H1 (cell line): ENCODE results near the gene FNDC1. TPM values are rescaled to one million over a fixed set of nuclear protein-coding genes. Genes with fewer than 3 reads are reported as not detected.

ENCODE experiments used
- CTCF ChIA-PET: fragments of 300-600 bp; sonication (Branson Sonifier 250); formaldehyde crosslinking; loops from one replicate; lab custom pipeline; 2021; ENCODE audit not compliant: partially characterized antibody; lab: Charles Lee
- POLR2A ChIA-PET: fragments of 300-600 bp; sonication (Branson Sonifier 250); formaldehyde crosslinking; loops from one replicate; lab custom pipeline; 2021; ENCODE audit warnings: inconsistent platforms; ENCODE audit not compliant: partially characterized antibody; lab: Charles Lee
- DNase-seq, 2 experiments: peaks; one replicate each; pipeline versions ENCODE4 v3.0.0 to v3.0.0-alpha.2; 2010 to 2022; ENCODE audit warnings: low spot score in 2 of 2, low read depth in 1 of 2, mixed read lengths in 1 of 2
- FAIRE-seq: peaks from 2 replicates; lab custom pipeline; 2011; peaks lifted over from hg19 to GRCh38; lab: Jason Lieb, UNC
- H2AFZ ChIP-seq: 2 replicates; pipeline ENCODE4 v1.8.1; 2012; ENCODE audit warnings: low read length, inconsistent platforms
- H2AK5ac ChIP-seq: 2 replicates; pipeline ENCODE4 v1.6.1; 2013; ENCODE audit warnings: low read depth, low read length
- H2BK120ac ChIP-seq: replicated peaks from 2 replicates; pipeline ENCODE3; 2013; ENCODE audit warnings: low read depth, low read length, inconsistent platforms
- H2BK12ac ChIP-seq: 2 replicates; pipeline ENCODE4 v1.6.1; 2013; ENCODE audit warnings: low read depth, low read length
- H2BK15ac ChIP-seq: 2 replicates; pipeline ENCODE4 v1.6.1; 2013; ENCODE audit warnings: low read length
- H2BK20ac ChIP-seq: 2 replicates; pipeline ENCODE4 v1.6.1; 2013; ENCODE audit warnings: low read length
- H2BK5ac ChIP-seq: 2 replicates; pipeline ENCODE4 v1.6.1; 2013; ENCODE audit warnings: low read depth, low read length
- H3K14ac ChIP-seq: 2 replicates; pipeline ENCODE4 v1.6.1; 2013; ENCODE audit warnings: inconsistent platforms; ENCODE audit not compliant: insufficient read length
- H3K18ac ChIP-seq: 2 replicates; pipeline ENCODE4 v1.6.1; 2013; ENCODE audit warnings: low read length; ENCODE audit errors: extremely low read depth
- H3K23ac ChIP-seq: 2 replicates; pipeline ENCODE4 v1.6.1; 2013; ENCODE audit warnings: inconsistent platforms; ENCODE audit not compliant: insufficient read length
- H3K23me2 ChIP-seq: 2 replicates; pipeline ENCODE4 v1.6.1; 2013; ENCODE audit warnings: low read depth, low read length
- H3K27ac ChIP-seq: 2 replicates; pipeline ENCODE4 v1.6.1; 2011; ENCODE audit warnings: low read depth, low read length, inconsistent platforms
- H3K27me3 ChIP-seq, 4 experiments: replicated peaks in 1 of 4; 1 replicate in 1 of 4; 2 replicates in 3 of 4; pipeline versions ENCODE4 v1.6.1 to v1.8.1; 2011 to 2013; ENCODE audit warnings: low read length in 3 of 4, mild to moderate bottlenecking in 3 of 4, inconsistent platforms in 2 of 4, mixed read lengths in 2 of 4, moderate library complexity in 1 of 4; ENCODE audit not compliant: control insufficient read depth in 3 of 4, insufficient read depth in 3 of 4; ENCODE audit errors: extremely low read depth in 1 of 4
- H3K36me3 ChIP-seq, 4 experiments: 2 replicates each; pipeline versions ENCODE4 v1.6.1 to v1.8.1; 2011 to 2013; ENCODE audit warnings: mild to moderate bottlenecking in 4 of 4, low read length in 3 of 4, moderate library complexity in 2 of 4, control low read depth in 1 of 4, inconsistent platforms in 1 of 4; ENCODE audit not compliant: insufficient read depth in 4 of 4, control insufficient read depth in 2 of 4
- H3K4ac ChIP-seq: replicated peaks from 2 replicates; pipeline ENCODE3; 2013; ENCODE audit warnings: low read length, low read depth, mixed read lengths, inconsistent platforms; ENCODE audit not compliant: insufficient read length
- H3K4me1 ChIP-seq, 4 experiments: replicated peaks in 1 of 4; 1 replicate in 1 of 4; 2 replicates in 3 of 4; pipeline versions ENCODE4 v1.6.1 to v1.8.1; 2011 to 2013; ENCODE audit warnings: low read length in 3 of 4, inconsistent platforms in 2 of 4, mixed read lengths in 1 of 4; ENCODE audit not compliant: insufficient read depth in 4 of 4, control insufficient read depth in 3 of 4
- H3K4me2 ChIP-seq, 2 experiments: 2 replicates each; pipeline versions ENCODE4 v1.6.1 to v1.8.1; 2011 to 2013; ENCODE audit warnings: low read depth in 2 of 2, low read length in 2 of 2, control low read depth in 1 of 2, inconsistent platforms in 1 of 2, mild to moderate bottlenecking in 1 of 2; ENCODE audit not compliant: insufficient read depth in 1 of 2
- H3K4me3 ChIP-seq, 4 experiments: fragments of 200-600, 300-600 bp in 1 of 4; sonication (generic), shearing (Covaris generic), sonication (Bioruptor Twin) in 1 of 4; 2 replicates each; pipeline versions ENCODE4 v1.5.1 to v1.8.1; 2011 to 2016; ENCODE audit warnings: low read length in 4 of 4, low read depth in 3 of 4, control low read depth in 2 of 4, inconsistent platforms in 2 of 4, mild to moderate bottlenecking in 2 of 4, mixed read lengths in 1 of 4, moderate library complexity in 1 of 4; ENCODE audit not compliant: insufficient read depth in 2 of 4; ENCODE audit errors: extremely low read depth in 1 of 4
- H3K56ac ChIP-seq: replicated peaks from 2 replicates; pipeline ENCODE3; 2013; ENCODE audit warnings: low read depth, mild to moderate bottlenecking, mixed read lengths, low read length, inconsistent platforms; ENCODE audit not compliant: insufficient read length
- H3K79me1 ChIP-seq: 2 replicates; pipeline ENCODE4 v1.6.1; 2013; ENCODE audit warnings: low read depth, low read length, control low read depth
- H3K79me2 ChIP-seq, 2 experiments: 2 replicates each; pipeline versions ENCODE4 v1.6.1 to v1.8.1; 2012 to 2013; ENCODE audit warnings: low read length in 2 of 2, mild to moderate bottlenecking in 2 of 2, inconsistent platforms in 1 of 2; ENCODE audit not compliant: insufficient read depth in 2 of 2, control insufficient read depth in 1 of 2
- H3K9ac ChIP-seq, 4 experiments: replicated peaks in 1 of 4; 1 replicate in 1 of 4; 2 replicates in 3 of 4; pipeline versions ENCODE4 v1.6.1 to v1.8.1; 2011 to 2013; ENCODE audit warnings: low read depth in 3 of 4, low read length in 3 of 4, control low read depth in 2 of 4, mild to moderate bottlenecking in 2 of 4, moderate library complexity in 2 of 4, inconsistent platforms in 1 of 4; ENCODE audit errors: extremely low read depth in 1 of 4
- H3K9me3 ChIP-seq, 2 experiments: 2 replicates each; pipeline versions ENCODE4 v1.6.1 to v1.8.1; 2012 to 2013; ENCODE audit warnings: mild to moderate bottlenecking in 2 of 2, moderate library complexity in 2 of 2, control low read depth in 1 of 2, inconsistent platforms in 1 of 2, low read depth in 1 of 2, low read length in 1 of 2, mixed read lengths in 1 of 2; ENCODE audit not compliant: insufficient read depth in 2 of 2
- H4K20me1 ChIP-seq, 2 experiments: replicated peaks in 1 of 2; 2 replicates each; pipeline versions ENCODE3 to v1.8.1; 2011 to 2013; ENCODE audit warnings: inconsistent platforms in 2 of 2, low read length in 2 of 2, mild to moderate bottlenecking in 1 of 2; ENCODE audit not compliant: insufficient read depth in 2 of 2, control insufficient read depth in 1 of 2
- H4K5ac ChIP-seq: 2 replicates; pipeline ENCODE4 v1.6.1; 2013; ENCODE audit warnings: low read length, low read depth, mixed read lengths, inconsistent platforms; ENCODE audit not compliant: insufficient read length
- H4K8ac ChIP-seq: 2 replicates; pipeline ENCODE4 v1.8.0; 2013; ENCODE audit warnings: mild to moderate bottlenecking, moderate library complexity, low read length, inconsistent platforms; ENCODE audit not compliant: insufficient read depth; ENCODE audit errors: extremely low read depth
- H4K91ac ChIP-seq: replicated peaks from 2 replicates; pipeline ENCODE3; 2013; ENCODE audit warnings: low read length, mixed read lengths, inconsistent platforms; ENCODE audit not compliant: insufficient read length
- CBX5 ChIP-seq: fragments of 300-800, 300-1000 bp; sonication (generic); IDR thresholded peaks from 2 replicates; pipeline ENCODE4 v1.7.1; 2016; ENCODE audit warnings: antibody characterized with exemption, low read length, low read depth
- CHD2 ChIP-seq: IDR thresholded peaks from 2 replicates; pipeline ENCODE4 v1.6.1; 2012; ENCODE audit warnings: low read length, improper control_type of control experiment
- CREB1 ChIP-seq: IDR thresholded peaks from 2 replicates; pipeline ENCODE4 v1.6.1; 2012; ENCODE audit warnings: inconsistent platforms
- EGR1 ChIP-seq: IDR thresholded peaks from 2 replicates; pipeline ENCODE4 v1.6.1; 2011; ENCODE audit warnings: low read depth, low read length, borderline replicate concordance
- GABPA ChIP-seq: IDR thresholded peaks from 2 replicates; pipeline ENCODE4 v1.6.1; 2011; ENCODE audit warnings: mild to moderate bottlenecking, low read length, moderate library complexity, borderline replicate concordance; ENCODE audit not compliant: insufficient read depth
- MAX ChIP-seq: IDR thresholded peaks from 2 replicates; pipeline ENCODE4 v1.6.1; 2012; ENCODE audit warnings: inconsistent platforms
- POU5F1 ChIP-seq: IDR thresholded peaks from 2 replicates; pipeline ENCODE4 v1.6.1; 2011; ENCODE audit warnings: low read depth, mild to moderate bottlenecking, low read length, moderate library complexity
- SIX5 ChIP-seq: IDR thresholded peaks from 2 replicates; pipeline ENCODE4 v1.6.1; 2011; ENCODE audit warnings: mild to moderate bottlenecking, low read depth, low read length
- TCF12 ChIP-seq: IDR thresholded peaks from 2 replicates; pipeline ENCODE4 v1.6.1; 2011; ENCODE audit warnings: low read depth, mild to moderate bottlenecking, low read length
- USF2 ChIP-seq: IDR thresholded peaks from 2 replicates; pipeline ENCODE4 v1.6.1; 2011; ENCODE audit warnings: low read length, improper control_type of control experiment
- polyA plus RNA-seq, 7 experiments: library from polyadenylated mRNA; depleted of rRNA in 3 of 7; stranded (reverse) in 5 of 7; unstranded in 2 of 7; fragments of >200 nt in 5 of 7; fragments of 200-250 nt in 2 of 7; gene quantifications; 1 replicate in 5 of 7; 2 replicates in 1 of 7; 4 replicates in 1 of 7; pipeline versions ENCODE4 v1.2.1 to v1.2.3, GENCODE V29; 2011 to 2013; ENCODE audit warnings: missing spikeins in 2 of 7, mixed read lengths in 2 of 7
- total RNA-seq: library from RNA; stranded (reverse); fragmentation: NEBNext Ultra II Directional; extraction: Animal tissue kit (Norgen Biotek cat#: 25700); gene quantifications from 2 replicates; pipeline ENCODE4 v1.2.1, GENCODE V29; 2021

Gene FNDC1
- total and polyA plus RNA-seq, 2 of the 8 experiments (the other 6 are each of a cell fraction or from before 2014, with no cell fraction given): 0.06 to 0.30 TPM

GRCh38 chr6:159261995-159262394 lies 92.8 kb downstream of the FNDC1 start:
- no peaks in the 10 kb centered on the region for H3K79me2 ChIP-seq
- H3K4me3 ChIP-seq: no peak overlapping the region
- ChIA-PET CTCF (interaction anchor here (1.4 kb wide), 1 partner anchor 9 kb away, joined by 3 read pairs; no protein-coding TSS in a partner anchor), POLR2A (no interaction called here)
- H3K56ac ChIP-seq: no peak overlapping the region
- H2BK120ac ChIP-seq: no peak overlapping the region
- no peaks in the 10 kb centered on the region; a peak in 1 of 7 replicates for H3K27me3 ChIP-seq
- no peaks in the 10 kb centered on the region for H3K36me3 ChIP-seq
- DNase-seq: no peak
- no peak overlapping the region for H4K91ac ChIP-seq
- no peak overlapping the region for H3K9ac ChIP-seq
- H3K23ac ChIP-seq: no peak overlapping the region
- no peak overlapping the region for H2BK15ac ChIP-seq
- H2AK5ac ChIP-seq: no peak overlapping the region
- no peak overlapping the region for H3K18ac ChIP-seq
- H2BK12ac ChIP-seq: no peak overlapping the region
- no peaks in the 10 kb centered on the region for H3K23me2 ChIP-seq
- no peaks in the 10 kb centered on the region for H3K4me1 ChIP-seq
- no peak overlapping the region for H2BK5ac ChIP-seq
- H3K4ac ChIP-seq: no peak overlapping the region
- H4K20me1 ChIP-seq: no peaks in the 10 kb centered on the region
- H2BK20ac ChIP-seq: no peak overlapping the region
- H4K8ac ChIP-seq: no peak overlapping the region
- no peak overlapping the region for H3K14ac ChIP-seq
- peaks cover 59 to 78% of the 10 kb centered on the region in 2 experiments for H3K9me3 ChIP-seq
- H3K79me1 ChIP-seq: no peaks in the 10 kb centered on the region
- no peak overlapping the region for H3K27ac ChIP-seq
- no peak overlapping the region for H2AFZ ChIP-seq
- FAIRE-seq: no peak
- H4K5ac ChIP-seq: no peak overlapping the region
- TF ChIP-seq CHD2: no peak
- no peak for TF ChIP-seq USF2
- no peak for TF ChIP-seq CBX5
- TF ChIP-seq EGR1: no peak
- TF ChIP-seq CREB1: no peak
- TF ChIP-seq MAX: no peak
- no peak for TF ChIP-seq POU5F1
- no peak for TF ChIP-seq GABPA
- TF ChIP-seq SIX5: no peak
- TF ChIP-seq TCF12: no peak
- H3K4me2 ChIP-seq: no peak overlapping the region
